Coronary artery (tissue), 2 donors: ENCODE measurements around the gene TNS1.

Experiments used
- DNase-seq: peaks from one replicate; pipeline ENCODE4 v3.0.0-alpha.2; 2017; ENCODE audit warnings: low spot score
- H3K27ac ChIP-seq, 2 donors: fragments of 200-600 bp; sonication (generic); one replicate each; pipeline ENCODE4 v1.5.1; 2016 to 2019
- H3K4me3 ChIP-seq: fragments of 200-600 bp; sonication (generic); 2 replicates; pipeline ENCODE4 v1.5.1; 2016; ENCODE audit warnings: mild to moderate bottlenecking, moderate library complexity
- CTCF ChIP-seq: fragments of 200-600 bp; sonication (generic); IDR thresholded peaks from one replicate; pipeline ENCODE4 v1.5.1; 2019; ENCODE audit warnings: antibody characterized with exemption

The TNS1 gene

GRCh38 chr2:217980591-217980990, 22.2 kb downstream of the TNS1 start:
- TF ChIP-seq CTCF: no peak
- no peak overlapping the region for H3K4me3 ChIP-seq
- H3K27ac ChIP-seq: peak overlapping the region in 1 of 2 donors; percentile 92
- DNase-seq: no peak

GRCh38 chr2:217980036-217980435, 22.8 kb downstream of the TNS1 start:
- TF ChIP-seq CTCF: no peak
- Histone ChIP-seq H3K27ac (peak overlapping the region; percentile 82 to 92), H3K4me3 (peak overlapping the region; percentile 78)
- no peak for DNase-seq

GRCh38 chr2:217979151-217979811, 23.5 kb downstream of the TNS1 start:
- no peak for DNase-seq
- no peak for TF ChIP-seq CTCF
- Histone ChIP-seq H3K4me3 (peak overlapping the region; percentile 78), H3K27ac (peak overlapping the region; percentile 82 to 92)

- no peak for TF ChIP-seq CTCF
- Histone ChIP-seq H3K27ac (peak overlapping the region; percentile 82 to 92), H3K4me3 (peak overlapping the region; percentile 78)
- DNase-seq: no peak
These were observed 24.2 kb downstream of the TNS1 start for GRCh38 chr2:217978536-217979150.

GRCh38 chr2:217977840-217978535, 24.8 kb downstream of the TNS1 start:
- DNase-seq: no peak
- TF ChIP-seq CTCF: no peak
- Histone ChIP-seq H3K4me3 (peak overlapping the region; percentile 78), H3K27ac (peak overlapping the region; percentile 82 to 92)

- Histone ChIP-seq H3K27ac (peak overlapping the region in 1 of 2 donors; percentile 31), H3K4me3 (no peak overlapping the region)
- no peak for DNase-seq
- TF ChIP-seq CTCF: no peak
These were observed 26.5 kb downstream of the TNS1 start for GRCh38 chr2:217976301-217976700.

GRCh38 chr2:217975626-217976025, 27.2 kb downstream of the TNS1 start:
- no peak overlapping the region for H3K4me3 ChIP-seq
- H3K27ac ChIP-seq: no peak overlapping the region
- DNase-seq: no peak
- TF ChIP-seq CTCF: no peak
